HG02642 (cell line): ENCODE measurements around the gene SPPL2B.

Experiments
- ATAC-seq: cut with Tn5 transposase; IDR thresholded peaks from one replicate; pipeline ENCODE4 v1.9.1; 2021; ENCODE audit warnings: mild to moderate bottlenecking; ENCODE audit not compliant: unreplicated experiment, poor library complexity

Gene SPPL2B

DNA sequence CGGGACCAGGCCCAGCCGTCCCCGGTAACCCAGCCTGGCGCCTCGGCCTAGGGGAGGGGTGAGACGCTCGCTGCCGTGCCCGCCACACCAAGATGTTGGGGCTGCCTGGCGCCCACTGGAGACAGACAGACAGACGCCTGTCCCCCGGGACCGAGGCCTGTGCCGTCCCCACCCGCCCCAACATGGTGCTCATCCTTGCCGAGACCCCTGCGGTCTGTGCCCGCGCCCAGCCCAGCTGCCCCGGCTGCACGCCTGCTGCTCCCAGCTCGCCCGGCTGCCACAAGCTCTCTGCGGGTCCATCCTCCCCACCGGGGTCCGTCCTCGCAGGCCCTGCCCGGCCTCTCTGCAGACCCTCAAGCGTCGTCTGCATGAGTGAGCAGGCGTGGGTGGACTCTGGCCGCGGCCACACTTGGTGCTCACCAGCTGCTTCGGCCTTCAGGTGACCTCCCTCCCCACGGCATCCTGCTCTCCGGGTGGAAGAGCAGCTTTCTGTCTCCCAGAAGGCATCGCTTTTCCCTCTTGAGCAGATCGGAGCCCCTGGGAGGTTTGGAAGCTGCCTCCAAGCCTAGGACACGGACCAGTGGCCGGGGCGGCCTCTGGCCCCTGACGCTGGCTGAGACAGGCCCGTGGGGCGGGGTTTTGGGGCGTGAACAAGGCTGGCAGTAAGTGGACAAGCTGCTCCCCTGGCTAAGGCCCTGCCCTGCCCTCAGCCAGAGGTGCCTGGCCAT, 24.8 kb downstream of the SPPL2B start:
- ATAC-seq, result no peak

DNA sequence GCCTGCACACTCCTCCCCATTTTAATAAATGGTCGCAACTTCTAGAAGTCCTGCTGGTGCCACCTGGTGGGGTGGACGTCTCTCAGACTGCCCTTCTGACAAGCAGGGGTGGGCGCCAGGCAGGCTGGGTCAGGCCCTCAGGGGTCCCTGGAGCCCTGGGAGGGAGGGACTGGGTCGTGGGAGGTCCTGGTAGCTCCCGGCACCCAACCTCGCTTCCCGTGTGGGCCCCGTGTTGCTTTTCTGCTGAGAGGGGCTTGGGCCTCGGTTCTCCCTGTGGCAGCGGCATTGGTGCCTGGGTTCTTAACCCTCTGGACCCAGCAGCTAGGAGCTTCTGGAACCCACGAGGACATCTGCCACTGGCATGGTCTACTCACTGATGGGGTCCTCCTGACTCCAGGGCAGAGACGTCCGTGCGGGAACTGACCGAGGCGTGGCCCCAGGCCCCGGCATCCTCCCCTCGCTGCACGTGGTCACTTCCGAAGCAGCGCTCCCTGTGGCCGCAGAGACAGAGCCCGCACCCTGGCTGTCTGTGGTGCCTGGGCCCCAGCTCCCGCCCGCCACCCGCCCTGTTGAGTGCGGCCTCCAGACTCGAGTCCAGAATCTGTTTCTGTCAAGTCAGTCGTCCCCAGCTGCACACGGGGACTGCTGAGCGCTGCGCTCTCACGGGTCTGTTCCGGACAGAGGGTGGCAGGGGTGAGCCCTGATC, 25.6 kb downstream of the SPPL2B start:
- no peak for ATAC-seq

DNA sequence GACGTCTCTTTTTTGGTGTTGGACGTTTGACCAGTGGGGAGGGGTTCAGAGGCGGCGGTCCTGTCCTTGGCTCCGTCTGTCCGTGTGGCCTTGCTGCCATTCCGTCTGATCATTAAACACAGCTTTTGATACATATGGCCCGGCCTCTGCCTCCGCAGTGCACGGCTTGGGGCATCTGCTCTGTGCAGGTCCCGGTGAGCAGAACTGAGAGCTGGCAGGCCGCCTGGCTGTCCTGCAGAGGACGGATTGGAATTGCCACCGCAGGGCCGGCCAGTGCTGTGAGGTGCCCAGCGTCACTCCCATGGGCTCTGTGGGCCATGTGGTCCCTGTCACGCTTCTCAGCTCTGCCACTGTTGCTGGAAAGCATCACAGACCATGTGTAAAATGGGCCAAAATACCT, 26.2 kb downstream of the SPPL2B start:
- no peak for ATAC-seq

DNA sequence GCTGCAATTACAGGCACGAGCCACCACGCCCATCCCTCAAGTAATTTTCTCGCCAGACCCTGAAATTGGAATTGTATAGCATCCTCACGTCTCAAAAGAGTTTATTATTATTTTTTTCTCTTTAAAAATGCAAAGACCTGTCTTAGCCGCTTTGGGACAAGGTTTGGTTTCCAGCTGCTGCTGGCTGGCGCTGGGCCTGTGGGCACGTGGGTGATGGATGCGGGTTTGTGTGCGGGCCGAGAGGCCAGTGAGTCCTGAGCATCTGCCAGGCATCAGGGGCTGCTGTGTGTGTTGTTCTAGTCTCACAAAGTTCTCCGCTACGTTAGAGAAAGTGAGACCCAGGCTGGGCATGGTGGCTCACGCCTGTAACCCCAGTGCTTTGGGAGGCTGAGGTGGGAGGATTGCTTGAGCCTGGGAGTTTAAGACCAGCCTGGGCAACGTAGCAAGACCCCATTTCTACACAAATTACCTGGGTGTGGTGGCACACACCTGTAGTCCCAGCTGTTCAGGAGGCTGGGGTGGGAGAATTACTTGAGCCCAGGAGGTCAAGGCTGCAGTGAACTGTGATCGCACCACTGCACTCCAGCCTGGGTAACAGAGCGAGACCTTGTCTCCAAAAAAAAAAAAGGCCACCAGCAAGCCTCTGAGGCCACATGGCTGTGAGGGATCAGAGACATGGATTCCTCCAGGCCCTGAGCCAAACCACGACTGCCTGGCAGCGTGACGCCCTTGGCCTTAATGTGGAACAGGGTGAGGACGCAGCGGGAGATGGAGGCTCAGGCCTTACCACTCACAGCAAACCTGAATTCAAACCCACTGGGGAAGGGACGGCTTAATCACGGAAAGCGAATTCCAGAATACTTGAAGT, 26.9 kb downstream of the SPPL2B start:
- no peak for ATAC-seq

DNA sequence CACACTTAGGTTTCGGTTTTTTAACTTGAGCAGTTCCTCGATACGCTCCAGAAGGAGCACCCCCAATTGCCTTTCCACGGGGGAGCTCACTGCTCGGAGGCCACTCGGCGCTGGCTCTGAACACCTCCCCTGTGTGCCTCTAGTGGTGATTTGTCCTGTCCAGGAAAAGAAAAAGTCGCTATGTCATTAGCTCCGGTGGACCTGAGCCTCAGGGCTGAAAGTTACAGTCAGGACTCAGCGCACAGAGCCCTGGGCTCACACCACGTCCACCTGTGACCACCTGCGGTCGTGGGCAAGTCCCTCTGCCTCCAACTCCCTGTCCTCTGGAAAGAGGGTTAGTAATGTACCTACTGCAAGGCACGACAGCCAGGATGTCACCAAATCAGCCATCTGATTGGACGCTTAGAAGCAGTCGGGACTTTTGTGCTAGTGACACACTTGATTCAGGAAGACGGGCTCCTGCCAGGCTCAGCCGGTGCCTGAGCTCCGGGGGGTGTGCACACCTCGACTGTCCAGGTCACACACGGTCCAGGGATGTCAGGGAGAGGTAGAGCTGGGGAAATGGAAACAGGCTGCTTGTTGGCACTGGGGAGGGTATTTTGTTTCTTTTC, 27.7 kb downstream of the SPPL2B start:
- no peak for ATAC-seq

DNA sequence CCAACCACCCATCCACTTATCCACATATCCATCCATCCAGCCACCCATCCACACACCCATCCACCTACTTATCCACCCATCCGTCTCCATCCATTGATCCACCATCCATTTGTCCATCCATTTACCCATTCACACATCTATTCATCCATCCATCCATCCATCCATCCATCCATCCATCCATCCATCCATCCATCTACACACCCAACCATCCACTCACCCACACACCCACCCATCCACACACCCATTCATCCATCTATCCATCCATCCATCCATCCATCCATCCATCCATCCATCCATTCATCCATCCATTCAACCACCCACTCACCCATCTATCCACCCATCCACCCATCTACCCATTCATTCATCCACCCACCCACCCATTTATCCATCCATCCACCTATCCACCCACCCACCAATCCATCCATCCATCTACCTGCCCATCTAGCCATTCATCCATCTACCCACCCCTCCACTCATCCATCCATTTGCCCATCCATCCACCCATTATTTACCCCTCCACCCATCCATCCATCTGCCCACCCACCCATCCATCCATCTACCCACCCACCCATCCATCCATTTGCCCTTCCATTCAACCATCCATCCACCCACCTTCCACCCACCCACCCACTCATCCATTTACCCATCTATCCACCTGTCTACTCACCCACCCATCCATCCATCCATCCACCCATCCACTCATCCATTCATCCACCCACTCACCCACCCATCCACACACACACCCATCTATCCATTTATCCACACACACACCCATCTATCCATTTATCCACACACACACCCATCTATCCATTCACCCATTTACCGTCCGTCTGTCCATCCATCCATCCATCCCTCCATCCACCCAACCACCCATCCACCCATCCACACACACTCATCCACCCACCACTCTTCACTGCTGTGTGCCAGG, 29.1 kb downstream of the SPPL2B start:
- no peak for ATAC-seq

DNA sequence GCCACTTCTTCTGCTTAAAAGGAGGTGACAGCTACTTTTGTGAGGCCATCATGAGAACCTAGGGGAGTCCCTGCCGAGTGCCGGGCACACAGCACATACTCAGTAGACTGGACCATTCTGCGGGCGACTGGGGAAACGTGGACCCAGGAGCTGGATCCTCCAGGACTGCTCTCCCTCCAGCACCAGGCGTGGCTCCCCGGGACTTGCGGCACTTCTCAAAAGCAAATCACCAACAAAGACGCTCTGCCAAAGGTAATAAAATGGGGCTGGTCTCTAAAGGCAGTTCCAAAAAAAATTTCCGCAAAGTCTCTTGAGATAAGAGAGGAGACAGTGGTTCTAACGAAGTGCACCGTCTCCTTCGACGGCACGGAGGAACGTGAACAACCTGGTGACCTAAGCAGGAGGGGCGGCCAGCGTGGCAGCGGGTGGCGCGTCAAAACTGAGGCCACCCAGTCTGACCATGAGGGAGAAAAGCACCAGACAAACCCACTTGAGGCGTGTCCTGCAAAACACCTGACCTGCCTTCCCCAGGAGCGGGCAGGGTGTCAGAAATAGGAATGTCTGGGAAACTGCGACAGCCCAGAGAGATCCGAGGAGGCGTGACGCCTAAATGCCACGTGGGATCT, 30.2 kb downstream of the SPPL2B start:
- no peak for ATAC-seq

DNA sequence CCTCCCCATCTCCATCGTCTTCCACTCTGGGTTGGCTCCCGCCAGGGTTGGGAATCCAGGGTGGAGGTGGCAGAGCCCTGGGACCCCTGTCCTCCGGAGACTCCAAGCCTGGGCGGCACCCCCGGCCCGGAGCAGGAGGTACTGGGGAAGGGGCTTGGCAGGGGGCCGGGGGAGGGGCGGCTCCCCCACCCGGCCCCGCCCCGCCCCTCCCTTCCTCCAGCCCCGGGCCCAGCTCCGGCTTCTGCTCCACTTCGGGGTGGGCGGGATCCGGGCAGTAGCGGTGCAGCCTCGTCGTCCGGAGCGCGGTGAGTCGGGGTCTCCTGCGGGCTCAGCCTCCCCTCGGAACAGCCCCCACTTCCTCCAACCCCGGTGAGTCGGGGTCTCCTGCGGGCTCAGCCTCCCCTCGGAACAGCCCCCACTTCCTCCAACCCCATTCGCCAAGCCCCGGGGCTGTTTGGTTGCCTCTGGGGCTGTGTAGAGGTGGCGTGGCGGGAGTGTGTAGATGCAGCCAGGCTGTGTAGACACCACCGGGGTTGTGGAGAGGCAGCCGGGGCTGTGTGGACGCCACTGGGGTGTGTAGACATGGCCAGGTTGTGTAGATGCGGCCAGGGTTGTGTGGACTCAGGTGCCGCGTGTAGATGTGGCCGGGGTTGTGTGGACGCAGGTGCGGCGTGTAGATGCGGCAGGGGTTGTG, 31.7 kb downstream of the SPPL2B start, which contains the start of gene TMPRSS9:
TMPRSS9 (plus strand) TSS at position 274 of the 694 bp plus-strand sequence. CDS start 29,521 bp downstream, outside the sequence.
- no peak for ATAC-seq

DNA sequence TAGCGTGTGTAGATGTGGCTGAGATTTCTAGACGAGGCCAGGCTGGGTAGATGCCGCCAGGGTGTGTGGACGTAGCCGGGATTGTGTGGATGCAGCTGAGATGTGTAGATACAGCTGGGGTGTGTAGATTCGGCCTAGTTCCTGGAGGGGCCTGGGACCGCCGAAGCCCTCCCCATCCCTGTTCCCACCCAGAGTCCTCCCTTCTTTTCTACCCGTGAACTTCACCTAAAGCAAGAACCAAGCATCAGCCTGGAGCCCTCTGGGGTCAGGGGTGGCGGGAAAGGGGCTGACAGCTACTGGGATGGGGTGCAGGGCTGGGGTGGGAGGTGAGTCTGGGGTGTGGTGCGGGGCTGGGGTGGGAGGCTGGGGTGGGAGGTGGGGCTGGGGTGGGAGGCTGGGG, 32.3 kb downstream of the SPPL2B start:
- ATAC-seq, result no peak

DNA sequence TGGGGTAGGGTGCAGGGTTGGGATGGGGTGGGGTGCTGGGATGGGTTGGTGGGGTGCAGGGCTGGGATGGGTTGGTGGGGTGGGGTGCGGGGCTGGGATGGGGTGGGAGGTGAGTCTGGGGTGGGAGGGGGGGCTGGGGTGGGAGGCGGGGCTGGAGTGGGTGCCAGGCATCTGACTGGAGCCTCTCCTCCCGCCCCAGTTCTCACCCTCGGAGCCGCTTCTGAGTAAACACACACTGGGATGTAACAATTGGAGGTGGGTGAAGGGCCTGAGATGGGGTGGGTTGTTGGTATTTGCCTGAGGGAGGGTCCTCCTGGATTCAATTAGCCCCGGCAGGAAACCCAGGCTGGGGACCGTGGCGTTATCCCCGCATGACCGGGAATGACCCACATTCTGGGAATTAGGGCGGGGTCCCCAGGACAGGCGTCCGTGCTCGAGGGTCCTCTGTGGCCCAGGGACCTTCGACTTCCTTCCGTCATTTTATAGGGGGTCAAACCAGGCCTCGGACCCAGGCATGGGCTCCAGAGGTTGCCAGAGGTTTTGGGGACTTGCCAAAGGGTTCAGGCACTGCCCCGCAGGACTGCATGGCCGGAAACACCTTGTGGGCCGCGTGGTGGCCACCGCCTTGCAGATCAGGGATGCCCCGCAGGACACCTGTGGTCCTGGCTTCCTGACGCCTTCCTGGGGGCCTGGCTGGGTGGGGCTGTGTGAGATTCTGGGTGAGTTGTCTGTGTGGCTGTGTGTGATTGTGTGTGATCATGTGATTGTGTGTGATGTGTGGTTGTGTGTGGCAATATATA, 33.0 kb downstream of the SPPL2B start:
- no peak for ATAC-seq

DNA sequence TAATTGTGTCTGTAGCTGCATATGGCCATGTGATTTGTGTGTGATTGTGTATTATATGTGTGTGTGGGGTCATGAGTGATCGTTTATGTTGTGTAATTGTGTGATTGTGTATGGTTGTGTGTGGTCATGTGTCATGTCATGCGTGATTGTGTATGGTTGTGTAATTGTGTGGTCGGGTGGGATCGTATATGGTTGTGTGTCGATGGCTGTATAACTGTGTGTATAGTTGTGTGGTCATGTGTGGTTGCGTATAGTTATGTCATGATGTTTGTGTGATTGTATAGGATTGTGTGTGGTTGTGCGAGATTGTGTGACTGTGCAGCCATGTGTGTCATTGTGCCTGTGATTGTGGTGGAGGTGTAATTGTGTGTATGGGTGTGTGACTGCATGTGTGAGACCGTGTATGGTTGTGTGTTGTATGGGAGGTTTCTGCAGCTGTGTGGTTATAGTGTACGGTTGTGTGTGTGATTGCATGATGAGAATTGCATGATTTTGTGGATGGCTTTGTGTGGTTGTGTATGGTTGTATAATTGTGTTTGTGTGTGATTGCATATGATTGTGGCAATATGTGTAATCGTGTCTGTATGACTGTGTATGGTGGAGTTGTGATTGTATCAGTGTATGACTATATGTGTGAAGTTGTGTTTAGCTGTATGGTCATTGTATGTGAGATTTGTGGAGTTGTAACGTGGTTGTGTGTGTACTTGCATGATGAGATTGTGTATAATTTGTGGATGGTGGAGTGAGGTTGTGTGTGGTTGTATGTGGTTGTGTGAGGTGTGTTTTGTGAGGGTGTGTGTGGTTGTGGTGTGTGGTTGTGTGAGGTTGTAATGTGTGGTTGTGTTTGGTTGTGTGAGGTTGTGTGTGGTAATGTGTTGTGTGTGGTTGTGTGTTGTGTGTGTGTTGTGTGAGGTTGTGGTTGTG, 33.8 kb downstream of the SPPL2B start:
- no peak for ATAC-seq

DNA sequence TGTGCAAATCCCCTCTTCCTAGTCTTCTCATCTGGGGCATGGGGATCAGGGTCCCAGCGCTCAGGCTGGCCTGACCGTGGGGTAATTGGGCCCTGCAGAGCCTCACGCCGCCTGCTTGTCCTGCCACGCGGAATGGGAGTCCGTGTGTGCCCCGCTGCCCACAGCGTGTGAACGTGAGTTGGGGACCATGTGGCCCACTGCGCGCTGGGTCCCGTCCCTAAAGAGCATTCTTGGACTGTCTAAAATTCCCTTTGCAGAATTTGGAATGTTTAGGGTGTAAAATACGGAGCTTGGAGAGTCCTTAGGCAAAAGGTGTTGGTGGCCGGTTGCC, 34.5 kb downstream of the SPPL2B start:
- ATAC-seq, result no peak

DNA sequence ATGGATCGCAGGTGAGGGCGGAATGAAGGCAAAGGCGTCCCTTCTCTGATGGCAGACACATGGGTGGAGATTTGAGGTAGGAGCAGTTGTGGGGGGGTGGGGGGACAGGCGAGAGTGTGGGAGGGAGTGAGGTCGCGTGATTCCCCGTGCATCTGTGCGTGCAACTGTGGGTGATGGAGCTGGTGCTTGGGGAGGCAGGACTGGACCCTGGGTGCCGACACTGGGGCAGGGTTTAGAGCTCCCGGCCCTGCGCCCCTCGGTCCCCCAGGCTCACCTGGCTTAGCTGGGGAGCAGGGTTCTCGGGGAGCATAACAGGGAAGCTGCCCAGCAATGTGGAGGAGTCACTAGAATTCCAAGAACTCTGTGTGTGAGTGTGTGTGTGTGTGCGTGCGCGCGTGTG, 34.9 kb downstream of the SPPL2B start:
- ATAC-seq, result no peak

DNA sequence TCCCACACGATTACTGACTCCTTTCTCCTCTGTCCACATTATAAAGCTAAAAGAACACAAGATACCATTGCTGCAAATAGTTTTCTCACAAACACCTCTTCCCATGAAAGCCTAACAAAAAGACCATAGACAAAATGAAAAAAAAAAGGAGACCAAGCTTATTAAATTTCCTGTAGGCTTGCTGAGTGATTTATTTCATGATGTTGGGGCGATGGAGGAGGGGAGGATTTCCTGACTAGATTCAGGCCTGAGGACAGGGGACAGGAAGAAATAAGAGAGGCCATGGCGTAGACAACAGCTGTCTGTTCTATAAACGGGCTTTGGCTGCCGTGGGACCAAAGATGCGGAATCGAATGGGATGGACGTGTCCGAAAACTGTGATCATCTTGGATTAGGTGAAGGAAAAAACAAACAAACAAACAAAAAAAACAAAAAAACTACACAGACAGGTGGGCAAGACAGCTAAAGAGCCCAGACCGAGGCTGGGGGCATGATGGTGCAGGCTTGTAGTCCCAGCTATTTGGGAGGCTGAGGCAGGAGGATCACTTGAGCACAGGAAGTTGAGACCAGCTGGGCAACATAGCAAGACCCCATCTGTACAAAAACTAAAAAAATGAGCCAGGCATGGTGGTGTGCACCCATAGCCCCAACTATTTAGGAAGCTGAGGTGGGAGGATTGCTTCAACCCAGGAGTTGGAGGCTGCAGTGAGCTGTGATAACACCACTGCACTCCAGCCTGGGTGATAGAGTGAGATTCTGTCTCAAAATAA, 36.9 kb downstream of the SPPL2B start:
- no peak for ATAC-seq

DNA sequence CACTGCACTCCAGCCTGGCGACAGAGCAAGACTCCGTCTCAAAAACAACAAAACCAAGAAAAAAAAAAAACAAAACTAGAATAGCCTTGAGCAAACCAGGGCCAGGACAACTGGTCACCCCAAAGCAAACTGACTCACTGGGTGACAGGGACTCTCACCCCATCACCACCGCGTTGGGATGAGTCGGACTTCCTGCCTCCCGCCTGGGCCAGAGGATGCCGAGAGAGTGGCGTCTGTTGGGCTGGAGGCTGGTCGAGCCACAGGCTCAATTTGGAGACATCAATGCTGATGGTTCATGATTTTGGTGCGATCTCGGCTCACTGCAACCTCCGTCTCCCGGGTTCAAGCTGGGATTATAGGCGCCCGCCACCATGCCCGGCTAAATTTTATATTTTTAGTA, 43.2 kb downstream of the SPPL2B start:
- ATAC-seq, result no peak

DNA sequence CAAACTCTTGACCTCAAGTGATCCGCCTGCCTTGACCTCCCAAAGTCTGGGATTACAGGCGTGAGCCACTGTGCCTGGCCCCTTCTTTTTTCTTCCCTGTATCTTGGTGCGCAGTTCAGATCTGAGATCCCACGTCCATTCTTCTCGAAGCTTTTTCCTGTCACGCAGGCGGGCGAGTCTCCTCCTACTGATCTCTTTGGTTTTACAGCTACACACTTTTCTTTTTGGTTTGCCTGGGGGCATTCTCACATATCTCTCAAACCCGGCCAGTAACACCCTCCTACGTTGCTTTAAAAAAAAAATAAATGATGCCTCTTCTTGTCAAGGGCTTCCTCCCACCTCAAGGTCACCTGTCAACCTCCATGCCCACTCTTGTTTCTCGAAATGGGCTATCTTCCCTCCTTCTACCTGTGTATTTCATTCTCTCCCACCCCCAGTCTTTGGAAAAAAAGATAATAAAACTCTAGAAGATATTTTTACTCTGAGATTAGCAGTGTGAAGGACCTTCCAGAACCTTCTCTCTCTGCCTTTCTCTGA, 43.7 kb downstream of the SPPL2B start:
- ATAC-seq, result no peak
